ENCODE results near the gene AGAP1. TPM values are rescaled to one million over a fixed set of nuclear protein-coding genes. Genes with fewer than 3 reads are reported as not detected.

Gene AGAP1
- total and polyA plus RNA-seq, 2 donors (not counting 3 experiments of a cell fraction or from before 2014, with no cell fraction given), result 10.2 to 20.9 TPM

GRCh38 chr2:235595422-235596010, 101.7 kb downstream of the AGAP1 start:
- FAIRE-seq, result peak; percentile 88
- no peak overlapping the region for H2AFZ ChIP-seq (ENCODE audit: low read depth, low read length)
- H3K27ac ChIP-seq (ENCODE audit: insufficient read depth, low read depth, low read length), result no peak overlapping the region
- no peaks in the 10 kb centered on the region for H3K27me3 ChIP-seq (ENCODE audit: control insufficient read depth in 2 of 2, insufficient read depth in 2 of 2, low read length in 2 of 2)
- intact Hi-C loops (cut with micrococcal nuclease) (loop anchor here (1.0 to 10.0 kb wide), 6 partner anchors 43 to 586 kb away; no protein-coding TSS in a partner anchor), dilution Hi-C loops (cut with MboI; ENCODE audit: extremely low pct_ligation_motif_present, low sequenced_read_pairs) (no loop called here)
- TF ChIP-seq, protein P1, sequence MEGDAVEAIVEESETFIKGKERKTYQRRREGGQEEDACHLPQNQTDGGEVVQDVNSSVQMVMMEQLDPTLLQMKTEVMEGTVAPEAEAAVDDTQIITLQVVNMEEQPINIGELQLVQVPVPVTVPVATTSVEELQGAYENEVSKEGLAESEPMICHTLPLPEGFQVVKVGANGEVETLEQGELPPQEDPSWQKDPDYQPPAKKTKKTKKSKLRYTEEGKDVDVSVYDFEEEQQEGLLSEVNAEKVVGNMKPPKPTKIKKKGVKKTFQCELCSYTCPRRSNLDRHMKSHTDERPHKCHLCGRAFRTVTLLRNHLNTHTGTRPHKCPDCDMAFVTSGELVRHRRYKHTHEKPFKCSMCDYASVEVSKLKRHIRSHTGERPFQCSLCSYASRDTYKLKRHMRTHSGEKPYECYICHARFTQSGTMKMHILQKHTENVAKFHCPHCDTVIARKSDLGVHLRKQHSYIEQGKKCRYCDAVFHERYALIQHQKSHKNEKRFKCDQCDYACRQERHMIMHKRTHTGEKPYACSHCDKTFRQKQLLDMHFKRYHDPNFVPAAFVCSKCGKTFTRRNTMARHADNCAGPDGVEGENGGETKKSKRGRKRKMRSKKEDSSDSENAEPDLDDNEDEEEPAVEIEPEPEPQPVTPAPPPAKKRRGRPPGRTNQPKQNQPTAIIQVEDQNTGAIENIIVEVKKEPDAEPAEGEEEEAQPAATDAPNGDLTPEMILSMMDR (IDR thresholded peaks at IDR 0.05; ENCODE audit: extremely low read depth in 1 of 2, insufficient read depth in 1 of 2, low read depth in 1 of 2, low read length in 2 of 2), result peak; percentile 83
- TF ChIP-seq EZH2 (IDR thresholded peaks at IDR 0.05; ENCODE audit: borderline replicate concordance, low read depth, low read length, severe bottlenecking), result no peak
- peak; percentile 85 for DNase-seq (ENCODE audit: low read depth, low spot score)
- ChIA-PET POLR2A (interaction anchor here (0.5 to 0.6 kb wide), 2 partner anchors 151 kb away, joined by 4 to 6 read pairs; no protein-coding TSS in a partner anchor), CTCF (interaction anchor here (0.7 to 7.4 kb wide), 35 partner anchors 9 to 796 kb away, joined by 3 to 289 read pairs (median 4); no protein-coding TSS in a partner anchor)
- H4K20me1 ChIP-seq (replicated peaks; ENCODE audit: control insufficient read depth, extremely low read depth, insufficient read depth, low read length), result no peaks in the 10 kb centered on the region
- no peak overlapping the region for H3K4me2 ChIP-seq (ENCODE audit: insufficient read depth, low read length)
- H3K36me3 ChIP-seq (ENCODE audit: control insufficient read depth in 2 of 2, extremely low read depth in 1 of 2, insufficient read depth in 2 of 2, low read length in 2 of 2), result no peaks in the 10 kb centered on the region
- no peaks in the 10 kb centered on the region for H3K9me1 ChIP-seq (replicated peaks; ENCODE audit: control insufficient read depth, extremely low read depth, insufficient read depth, low read length)
- no peak overlapping the region for H3K4me3 ChIP-seq (replicated peaks in 1 of 3; ENCODE audit: insufficient read depth in 1 of 3, low read depth in 1 of 3, low read length in 3 of 3)
- H3K4me1 ChIP-seq (ENCODE audit: control insufficient read depth, extremely low read depth, insufficient read depth, low read length), result peaks cover 3% of the 10 kb centered on the region
- H3K79me2 ChIP-seq (ENCODE audit: control insufficient read depth, insufficient read depth, low read length), result no peaks in the 10 kb centered on the region
- H3K9ac ChIP-seq (replicated peaks; ENCODE audit: extremely low read depth, insufficient read depth, low read length), result no peak overlapping the region
- H3K9me3 ChIP-seq (replicated peaks; ENCODE audit: control insufficient read depth, insufficient read depth, low read length), result no peaks in the 10 kb centered on the region
- no TSS peak for BruUV-seq (replicated peaks)

- Histone ChIP-seq H3K9me3 (replicated peaks; ENCODE audit: control insufficient read depth, insufficient read depth, low read length) (no peaks in the 10 kb centered on the region), H3K9ac (replicated peaks; ENCODE audit: extremely low read depth, insufficient read depth, low read length) (no peak overlapping the region), H3K4me1 (ENCODE audit: control insufficient read depth, extremely low read depth, insufficient read depth, low read length) (peaks cover 3% of the 10 kb centered on the region), H3K36me3 (ENCODE audit: control insufficient read depth in 2 of 2, extremely low read depth in 1 of 2, insufficient read depth in 2 of 2, low read length in 2 of 2) (no peaks in the 10 kb centered on the region), H3K9me1 (replicated peaks; ENCODE audit: control insufficient read depth, extremely low read depth, insufficient read depth, low read length) (no peaks in the 10 kb centered on the region), H4K20me1 (replicated peaks; ENCODE audit: control insufficient read depth, extremely low read depth, insufficient read depth, low read length) (no peaks in the 10 kb centered on the region), H3K27ac (ENCODE audit: insufficient read depth, low read depth, low read length) (no peak overlapping the region), H2AFZ (ENCODE audit: low read depth, low read length) (no peak overlapping the region), H3K4me3 (replicated peaks in 1 of 3; ENCODE audit: insufficient read depth in 1 of 3, low read depth in 1 of 3, low read length in 3 of 3) (no peak overlapping the region), H3K27me3 (ENCODE audit: control insufficient read depth in 2 of 2, insufficient read depth in 2 of 2, low read length in 2 of 2) (no peaks in the 10 kb centered on the region), H3K4me2 (ENCODE audit: insufficient read depth, low read length) (no peak overlapping the region), H3K79me2 (ENCODE audit: control insufficient read depth, insufficient read depth, low read length) (no peaks in the 10 kb centered on the region)
- ChIA-PET CTCF (interaction anchor here (0.8 to 7.4 kb wide), 17 partner anchors 11 to 461 kb away, joined by 3 to 289 read pairs (median 5); no protein-coding TSS in a partner anchor), POLR2A (interaction anchor here (0.6 kb wide), 1 partner anchor 150 kb away, joined by 4 read pairs; no protein-coding TSS in a partner anchor)
- no TSS peak for BruUV-seq (replicated peaks)
- dilution Hi-C loops (cut with MboI; ENCODE audit: extremely low pct_ligation_motif_present, low sequenced_read_pairs), result no loop called here
- DNase-seq (ENCODE audit: low read depth, low spot score) (no peak), FAIRE-seq (no peak)
- intact Hi-C loops (cut with micrococcal nuclease), result loop anchor here (10.0 kb wide), 1 partner anchor 361 kb away; no protein-coding TSS in a partner anchor
- TF ChIP-seq, protein P2, sequence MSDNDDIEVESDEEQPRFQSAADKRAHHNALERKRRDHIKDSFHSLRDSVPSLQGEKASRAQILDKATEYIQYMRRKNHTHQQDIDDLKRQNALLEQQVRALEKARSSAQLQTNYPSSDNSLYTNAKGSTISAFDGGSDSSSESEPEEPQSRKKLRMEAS (IDR thresholded peaks at IDR 0.05; ENCODE audit: insufficient read depth, insufficient read length), result no peak
- TF ChIP-seq MYC (IDR thresholded peaks at IDR 0.05; ENCODE audit: low read depth, low read length), result no peak
- TF ChIP-seq POLR2AphosphoS5 (IDR thresholded peaks at IDR 0.05; ENCODE audit: insufficient read depth, low read depth, low read length), result no peak
- TF ChIP-seq GATA2 (IDR thresholded peaks at IDR 0.05; ENCODE audit: insufficient read depth, insufficient read length, low read depth, low read length), result no peak
- no peak for TF ChIP-seq FOS (IDR thresholded peaks at IDR 0.05; ENCODE audit: borderline replicate concordance, insufficient read depth, low read length)
- no peak for TF ChIP-seq EZH2 (IDR thresholded peaks at IDR 0.05; ENCODE audit: borderline replicate concordance, low read depth, low read length, severe bottlenecking)
- TF ChIP-seq, protein P1 (IDR thresholded peaks at IDR 0.05; ENCODE audit: extremely low read depth in 1 of 2, insufficient read depth in 1 of 2, low read depth in 1 of 2, low read length in 2 of 2), result no peak
- no peak for TF ChIP-seq JUN (IDR thresholded peaks at IDR 0.05; ENCODE audit: borderline replicate concordance, insufficient read depth, insufficient read length, low read depth)
- TF ChIP-seq POLR2A (IDR thresholded peaks at IDR 0.05; ENCODE audit: low read depth, low read length), result no peak
Observed at GRCh38 chr2:235596272-235596671, 102.4 kb downstream of the AGAP1 start.

Measured in endothelial cell of umbilical vein (primary cell).